NCI-H2029 (cell line): ENCODE results near the gene OAS1.

Experiments
- DNase-seq: peaks from one replicate; lab custom pipeline; 2025; lab: John Stamatoyannopoulos, UW

Gene OAS1

DNA sequence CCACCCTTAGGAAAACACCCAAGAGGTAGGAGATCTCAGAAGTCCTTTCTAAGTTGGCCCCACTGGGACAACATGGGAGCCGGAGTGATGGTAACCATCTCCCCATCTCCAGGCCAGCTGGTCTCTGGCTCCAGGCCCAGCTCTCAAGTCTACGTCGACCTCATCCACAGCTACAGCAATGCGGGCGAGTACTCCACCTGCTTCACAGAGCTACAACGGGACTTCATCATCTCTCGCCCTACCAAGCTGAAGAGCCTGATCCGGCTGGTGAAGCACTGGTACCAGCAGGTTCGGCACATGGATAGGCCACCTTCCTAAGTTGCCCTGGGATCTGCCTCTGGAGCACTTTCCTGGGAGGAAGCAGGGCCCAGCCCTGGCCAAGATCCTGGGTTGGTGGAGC is 60.5 kb downstream of the OAS1 start:
- DNase-seq = no peak

DNA sequence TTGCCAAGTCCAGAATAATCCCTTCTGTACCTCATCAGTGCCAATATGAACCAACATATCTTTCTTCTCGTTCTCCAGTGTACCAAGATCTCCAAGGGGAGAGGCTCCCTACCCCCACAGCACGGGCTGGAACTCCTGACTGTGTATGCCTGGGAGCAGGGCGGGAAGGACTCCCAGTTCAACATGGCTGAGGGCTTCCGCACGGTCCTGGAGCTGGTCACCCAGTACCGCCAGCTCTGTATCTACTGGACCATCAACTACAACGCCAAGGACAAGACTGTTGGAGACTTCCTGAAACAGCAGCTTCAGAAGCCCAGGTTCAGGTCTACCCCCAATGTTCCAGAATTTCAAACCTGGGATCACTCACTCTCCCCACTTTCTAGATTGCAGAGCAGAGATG is 61.1 kb downstream of the OAS1 start:
- DNase-seq = no peak
